OCI-LY1 (cell line): ENCODE data around the gene TECPR2.
"Not testable (repeated sequence)": the region's sequence is repeated elsewhere in the genome, so short reads cannot be mapped to it uniquely, and the experiment has no call there.

ENCODE experiments used
- H2AFZ ChIP-seq: fragments of 200-600 bp; sonication (generic), shearing (Covaris generic); 2 replicates; pipeline ENCODE4 v1.6.0; 2014; ENCODE audit warnings: antibody characterized with exemption, mild to moderate bottlenecking, low read length
- H3F3A ChIP-seq: fragments of 200-600 bp; sonication (generic), shearing (Covaris generic); 2 replicates; pipeline ENCODE4 v1.6.0; 2014; ENCODE audit warnings: mild to moderate bottlenecking, antibody characterized with exemption, low read length, moderate library complexity; ENCODE audit not compliant: insufficient read depth
- H3K27ac ChIP-seq: fragments of 200-600 bp; sonication (generic); 2 replicates; pipeline ENCODE4 v1.5.1; 2014; ENCODE audit warnings: low read length, mixed run types, mild to moderate bottlenecking, low read depth; ENCODE audit not compliant: poor library complexity, severe bottlenecking
- H3K27me3 ChIP-seq: fragments of 200-600 bp; sonication (generic); 2 replicates; pipeline ENCODE4 v1.6.0; 2014; ENCODE audit warnings: antibody characterized with exemption, mild to moderate bottlenecking, low read length, moderate library complexity; ENCODE audit not compliant: insufficient read depth
- H3K36me3 ChIP-seq: fragments of 200-600 bp; sonication (generic); 2 replicates; pipeline ENCODE4 v1.6.1; 2014; ENCODE audit warnings: mild to moderate bottlenecking, antibody characterized with exemption, low read length, moderate library complexity, mixed read lengths; ENCODE audit not compliant: insufficient read depth
- H3K4me1 ChIP-seq: fragments of 200-600 bp; sonication (generic); 2 replicates; pipeline ENCODE4 v1.5.1; 2014; ENCODE audit warnings: mild to moderate bottlenecking, low read length, moderate library complexity; ENCODE audit not compliant: insufficient read depth, severe bottlenecking
- H3K4me2 ChIP-seq: fragments of 200-600 bp; sonication (generic), shearing (Covaris generic); 2 replicates; pipeline ENCODE4 v1.6.1; 2014; ENCODE audit warnings: low read length
- H3K4me3 ChIP-seq: fragments of 200-600 bp; sonication (generic); 2 replicates; pipeline ENCODE4 v1.5.1; 2014; ENCODE audit warnings: low read length, low read depth, mild to moderate bottlenecking, mixed read lengths; ENCODE audit not compliant: poor library complexity, severe bottlenecking
- H3K79me2 ChIP-seq: fragments of 200-600 bp; shearing (Covaris generic); 2 replicates; pipeline ENCODE4 v1.6.1; 2016; ENCODE audit warnings: mixed run types, low read length, mixed read lengths; ENCODE audit not compliant: insufficient read depth
- H3K9ac ChIP-seq: fragments of 200-600 bp; sonication (generic), shearing (Covaris generic); 2 replicates; pipeline ENCODE4 v1.6.1; 2014; ENCODE audit warnings: mild to moderate bottlenecking, low read length, mixed read lengths
- H3K9me2 ChIP-seq: fragments of 200-600 bp; sonication (generic), shearing (Covaris generic); 2 replicates; pipeline ENCODE4 v1.6.1; 2014; ENCODE audit warnings: low read depth, mild to moderate bottlenecking, low read length, mixed read lengths
- H3K9me3 ChIP-seq: fragments of 200-600 bp; shearing (Covaris generic); 2 replicates; pipeline ENCODE4 v1.6.1; 2014; ENCODE audit warnings: low read length, mixed read lengths
- H4K20me1 ChIP-seq: fragments of 200-600 bp; sonication (generic), shearing (Covaris generic); 2 replicates; pipeline ENCODE4 v1.6.0; 2016; ENCODE audit warnings: mild to moderate bottlenecking, low read length; ENCODE audit not compliant: insufficient read depth
- CTCF ChIP-seq: fragments of 200-600 bp; sonication (generic), shearing (Covaris generic); IDR thresholded peaks from 2 replicates; pipeline ENCODE4 v1.5.1; 2017; ENCODE audit warnings: mild to moderate bottlenecking, antibody characterized with exemption, low read length, moderate library complexity, mixed read lengths
- EZH2 ChIP-seq: fragments of 200-600 bp; sonication (generic), shearing (Covaris generic); IDR thresholded peaks from 2 replicates; pipeline ENCODE4 v1.8.0; 2017; ENCODE audit warnings: borderline replicate concordance, mixed run types, mild to moderate bottlenecking, antibody characterized with exemption, low read length, moderate library complexity, mixed read lengths

TECPR2 gene

GRCh38 chr14:102517392-102518062, 154.8 kb downstream of the TECPR2 start:
- Histone ChIP-seq H3K79me2 (no peaks in the 10 kb centered on the region), H3K36me3 (no peaks in the 10 kb centered on the region), H3F3A (no peaks in the 10 kb centered on the region), H2AFZ (no peak overlapping the region), H3K4me2 (peak overlapping the region; percentile 75), H3K4me1 (peaks cover 9% of the 10 kb centered on the region), H3K9me3 (no peaks in the 10 kb centered on the region), H4K20me1 (no peaks in the 10 kb centered on the region), H3K4me3 (peak overlapping the region; percentile 70), H3K9ac (peak overlapping the region; percentile 71), H3K27ac (no peak overlapping the region), H3K27me3 (no peaks in the 10 kb centered on the region), H3K9me2 (no peaks in the 10 kb centered on the region)
- TF ChIP-seq CTCF = no peak

- Histone ChIP-seq H3K4me2 (no peak overlapping the region), H3K9ac (no peak overlapping the region), H3K36me3 (no peaks in the 10 kb centered on the region), H3K79me2 (no peaks in the 10 kb centered on the region), H3K4me3 (no peak overlapping the region), H3K9me3 (no peaks in the 10 kb centered on the region), H3F3A (no peaks in the 10 kb centered on the region), H4K20me1 (no peaks in the 10 kb centered on the region), H2AFZ (no peak overlapping the region), H3K4me1 (peaks cover 9% of the 10 kb centered on the region), H3K27me3 (no peaks in the 10 kb centered on the region), H3K27ac (no peak overlapping the region), H3K9me2 (no peaks in the 10 kb centered on the region)
- no peak for TF ChIP-seq EZH2
- no peak for TF ChIP-seq CTCF
These were observed 155.4 kb downstream of the TECPR2 start for GRCh38 chr14:102518063-102518648.

GRCh38 chr14:102519709-102520108, 157.0 kb downstream of the TECPR2 start:
- H3K4me3 ChIP-seq, H3K9me3 ChIP-seq, H3K79me2 ChIP-seq, H3K36me3 ChIP-seq, H3K4me2 ChIP-seq, H4K20me1 ChIP-seq, H3K27ac ChIP-seq, H2AFZ ChIP-seq, H3F3A ChIP-seq, H3K9ac ChIP-seq, H3K27me3 ChIP-seq, H3K9me2 ChIP-seq: not testable (repeated sequence)
- H3K4me1 ChIP-seq = peaks cover 17% of the 10 kb centered on the region

- Histone ChIP-seq H4K20me1 (no peaks in the 10 kb centered on the region), H3K9ac (no peak overlapping the region), H3K36me3 (no peaks in the 10 kb centered on the region), H3K9me2 (no peaks in the 10 kb centered on the region), H2AFZ (no peak overlapping the region), H3K4me2 (no peak overlapping the region), H3K4me1 (peaks cover 21% of the 10 kb centered on the region), H3K27ac (no peak overlapping the region), H3F3A (no peaks in the 10 kb centered on the region), H3K9me3 (no peaks in the 10 kb centered on the region), H3K79me2 (no peaks in the 10 kb centered on the region), H3K4me3 (no peak overlapping the region), H3K27me3 (no peaks in the 10 kb centered on the region)
- no peak for TF ChIP-seq CTCF
- TF ChIP-seq EZH2 = no peak
These were observed 160.4 kb downstream of the TECPR2 start for GRCh38 chr14:102523200-102523568.
